Esophagus muscularis mucosa (tissue), 4 donors: Measurements from ENCODE around the gene MYO1G. TPM values are rescaled to one million over a fixed set of nuclear protein-coding genes. Genes with fewer than 3 reads are reported as not detected.
"Not testable (repeated sequence)": the region's sequence is repeated elsewhere in the genome, so short reads cannot be mapped to it uniquely, and the experiment has no call there.

ENCODE experiments used
- DNase-seq: peaks from one replicate; pipeline ENCODE4 v3.0.0-alpha.2; 2017; ENCODE audit errors: extremely low spot score
- H3K27ac ChIP-seq, 4 donors: fragments of 200-600 bp; sonication (generic); replicated peaks in 1 of 4; 1 replicate in 3 of 4; 2 replicates in 1 of 4; pipeline ENCODE4 v1.5.1; 2016 to 2019; ENCODE audit warnings: mild to moderate bottlenecking in 1 of 4
- H3K27me3 ChIP-seq, 4 donors: fragments of 200-600 bp; sonication (generic); one replicate each; pipeline versions ENCODE4 v1.5.1 to v1.6.0; 2016 to 2019
- H3K36me3 ChIP-seq, 4 donors: fragments of 200-600 bp; sonication (generic); one replicate each; pipeline ENCODE4 v1.5.1; 2016 to 2019
- H3K4me1 ChIP-seq, 4 donors: fragments of 200-600 bp; sonication (generic); one replicate each; pipeline ENCODE4 v1.5.1; 2016 to 2019
- H3K4me3 ChIP-seq, 4 donors: fragments of 200-600 bp; sonication (generic); 1 replicate in 2 of 4; 2 replicates in 2 of 4; pipeline ENCODE4 v1.5.1; 2016 to 2019; ENCODE audit warnings: mild to moderate bottlenecking in 4 of 4, moderate library complexity in 1 of 4
- H3K9me3 ChIP-seq, 4 donors: fragments of 200-600 bp; sonication (generic); 1 replicate in 3 of 4; 2 replicates in 1 of 4; pipeline ENCODE4 v1.5.1; 2016 to 2019
- CTCF ChIP-seq, 3 experiments: fragments of 200-600 bp in 2 of 3; fragments of 450-650 bp in 1 of 3; sonication (generic) in 2 of 3; IDR thresholded peaks; one replicate each; pipeline ENCODE4 v1.5.1; 2017 to 2019; ENCODE audit warnings: antibody characterized with exemption in 3 of 3, mild to moderate bottlenecking in 2 of 3, moderate library complexity in 1 of 3
- EP300 ChIP-seq: sonication (generic); formaldehyde crosslinking; IDR thresholded peaks from one replicate; pipeline ENCODE4 v1.6.1; 2017; ENCODE audit warnings: antibody characterized with exemption
- POLR2A ChIP-seq: fragments of 450-650 bp; IDR thresholded peaks from one replicate; pipeline ENCODE4 v1.6.1; 2017; ENCODE audit warnings: antibody characterized with exemption, moderate library complexity, mild to moderate bottlenecking, low read depth
- POLR2AphosphoS5 ChIP-seq, 2 donors: sonication (generic); formaldehyde crosslinking; IDR thresholded peaks; one replicate each; pipeline ENCODE4 v1.6.1; 2017; ENCODE audit warnings: antibody characterized with exemption in 2 of 2
- WGBS: methylation state at CpG from one replicate; pipeline ENCODE4 v1.1.5; 2018; 5-methylcytosine and 5-hydroxymethylcytosine counted together
- intact Hi-C: fragments of 100-400 bp; cut with DNase I; formaldehyde crosslinking; loops from one replicate; pipeline ENCODE4 v1.15.1; 2023
- total RNA-seq, 4 donors: library from RNA; depleted of rRNA; stranded (reverse); fragments of >200 nt; gene quantifications; one replicate each; pipeline versions ENCODE4 v1.1.0 to v1.2.1, GENCODE V29; 2016

The MYO1G gene
- total RNA-seq, 4 donors from 2014 or later, result 0.78 to 6.8 (median 3.1) TPM

GRCh38 chr7:44943631-44944030, 35.2 kb downstream of the MYO1G start:
- intact Hi-C loops, result no loop called here
- DNase-seq, result no peak
- peaks cover 0 to 21% (median 0%) of the 10 kb centered on the region in 4 donors for H3K27me3 ChIP-seq
- H3K4me1 ChIP-seq, result no peaks in the 10 kb centered on the region
- no peaks in the 10 kb centered on the region for H3K36me3 ChIP-seq
- H3K9me3 ChIP-seq, result no peaks in the 10 kb centered on the region
- H3K27ac ChIP-seq, result no peak overlapping the region
- TF ChIP-seq POLR2AphosphoS5 (IDR thresholded peaks at IDR 0.05) (no peak), CTCF (IDR thresholded peaks at IDR 0.05) (no peak), EP300 (no peak), POLR2A (no peak)
- no peak overlapping the region for H3K4me3 ChIP-seq

DNA sequence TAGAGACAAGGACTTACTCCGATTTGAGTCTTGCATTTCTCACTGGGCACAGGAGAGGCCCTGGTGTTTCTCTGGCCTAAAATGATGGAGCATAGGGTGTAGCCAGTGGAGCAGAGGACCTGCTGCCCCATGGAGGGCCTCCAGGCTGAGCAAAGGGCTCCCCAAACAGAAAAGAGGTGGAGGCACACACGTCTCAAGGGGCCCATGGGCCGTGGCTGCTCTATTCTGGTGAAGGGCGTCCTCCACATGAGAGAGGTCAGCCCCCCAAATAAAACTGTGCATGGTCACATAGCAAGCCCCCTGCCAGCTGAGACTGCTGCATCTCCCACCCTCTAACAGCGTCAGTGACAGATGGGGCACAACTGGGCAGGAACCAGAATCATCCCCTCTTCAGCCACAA, 41.4 kb downstream of the MYO1G start:
- H3K4me3 ChIP-seq, result no peak overlapping the region
- no peak overlapping the region for H3K27ac ChIP-seq
- WGBS, result 57% methylated on average over 4 of the region's 5 CpGs
- H3K9me3 ChIP-seq, result no peaks in the 10 kb centered on the region
- peaks cover 0 to 33% (median 0%) of the 10 kb centered on the region in 4 donors for H3K27me3 ChIP-seq
- DNase-seq, result no peak
- intact Hi-C loops, result no loop called here
- no peaks in the 10 kb centered on the region for H3K4me1 ChIP-seq
- H3K36me3 ChIP-seq, result no peaks in the 10 kb centered on the region
- no peak for TF ChIP-seq POLR2A
- TF ChIP-seq POLR2AphosphoS5 (IDR thresholded peaks at IDR 0.05), result no peak
- no peak for TF ChIP-seq EP300
- TF ChIP-seq CTCF (IDR thresholded peaks at IDR 0.05), result no peak

DNA sequence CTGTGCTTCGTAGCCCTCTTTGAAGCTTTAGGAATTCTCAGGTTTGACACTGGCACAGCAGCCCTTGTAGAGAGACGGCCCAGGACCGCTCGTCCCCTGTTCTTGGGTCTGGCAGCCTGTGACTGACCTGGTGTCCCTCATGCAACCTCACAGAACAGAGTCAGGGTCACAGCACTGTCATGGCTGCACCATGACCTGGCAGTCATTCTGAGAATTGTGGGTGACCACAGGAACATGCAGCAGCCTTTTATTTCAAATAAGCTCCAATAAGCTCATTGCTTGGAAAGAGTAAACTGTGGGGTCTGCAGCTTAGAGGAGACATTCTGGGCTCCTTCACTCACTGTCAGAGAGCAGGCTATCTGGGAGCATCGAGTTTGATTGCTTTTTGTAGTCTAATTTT, 42.5 kb downstream of the MYO1G start:
- no peak for TF ChIP-seq CTCF (IDR thresholded peaks at IDR 0.05)
- TF ChIP-seq POLR2A, result no peak
- no peak for TF ChIP-seq EP300
- no peak for TF ChIP-seq POLR2AphosphoS5 (IDR thresholded peaks at IDR 0.05)
- Histone ChIP-seq H3K4me1 (no peaks in the 10 kb centered on the region), H3K9me3 (no peaks in the 10 kb centered on the region), H3K4me3 (no peak overlapping the region), H3K27ac (no peak overlapping the region), H3K27me3 (peaks cover 0 to 33% (median 0%) of the 10 kb centered on the region in 4 donors), H3K36me3 (no peaks in the 10 kb centered on the region)
- WGBS, result 82% methylated on average over 5 of the region's 5 CpGs
- intact Hi-C loops, result no loop called here
- no peak for DNase-seq

DNA sequence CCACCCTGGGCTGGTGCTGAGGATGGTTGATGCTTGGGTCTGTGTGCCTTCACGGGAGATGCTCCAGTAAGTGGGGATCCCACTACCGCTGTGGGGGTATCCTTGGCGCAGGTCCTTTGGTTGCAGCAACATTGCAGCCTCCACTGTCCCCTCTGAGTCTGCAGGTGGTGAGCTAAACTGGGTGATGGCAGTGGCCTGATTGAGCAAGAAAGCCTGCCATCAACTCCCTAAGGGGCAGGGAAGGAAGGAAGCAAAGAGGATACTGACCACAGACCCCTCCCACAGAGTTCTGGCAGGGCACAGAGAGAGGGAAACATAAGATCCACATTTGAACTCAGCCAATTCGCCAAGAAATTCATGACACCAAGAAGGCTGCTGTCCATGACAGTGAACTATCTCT, 43.2 kb downstream of the MYO1G start:
- no peak for DNase-seq
- no peak overlapping the region for H3K27ac ChIP-seq
- no peaks in the 10 kb centered on the region for H3K9me3 ChIP-seq
- no peaks in the 10 kb centered on the region for H3K4me1 ChIP-seq
- H3K4me3 ChIP-seq, result no peak overlapping the region
- intact Hi-C loops, result no loop called here
- WGBS, result 70% methylated on average over 4 of the region's 4 CpGs
- H3K27me3 ChIP-seq, result peaks cover 0 to 30% (median 0%) of the 10 kb centered on the region in 4 donors
- TF ChIP-seq POLR2AphosphoS5 (IDR thresholded peaks at IDR 0.05) (no peak), CTCF (IDR thresholded peaks at IDR 0.05) (no peak), EP300 (no peak), POLR2A (no peak)
- H3K36me3 ChIP-seq, result no peaks in the 10 kb centered on the region

DNA sequence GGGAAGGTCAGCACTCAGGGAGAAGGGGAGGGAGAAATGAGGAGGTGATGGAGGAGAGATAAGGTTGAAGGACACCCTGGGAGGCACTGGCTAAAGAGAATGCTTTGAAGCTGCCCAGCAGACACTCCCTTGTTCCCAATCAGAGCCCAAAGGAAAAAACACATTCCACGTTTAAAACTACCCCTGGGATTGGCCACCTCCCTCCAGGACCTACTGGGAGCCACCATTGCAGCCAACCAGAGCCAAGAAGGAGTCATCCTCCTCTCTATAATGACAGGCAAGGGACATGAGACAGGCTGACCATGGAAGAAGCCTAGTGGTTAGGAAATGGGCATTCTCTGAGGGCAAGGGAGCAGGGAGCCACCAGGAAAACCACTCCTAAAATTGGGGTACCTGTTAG, 43.8 kb downstream of the MYO1G start:
- Histone ChIP-seq H3K27ac (no peak overlapping the region), H3K4me1 (no peaks in the 10 kb centered on the region), H3K9me3 (no peaks in the 10 kb centered on the region), H3K27me3 (peaks cover 0 to 29% (median 0%) of the 10 kb centered on the region in 4 donors), H3K4me3 (no peak overlapping the region), H3K36me3 (no peaks in the 10 kb centered on the region)
- intact Hi-C loops, result no loop called here
- DNase-seq, result no peak
- no peak for TF ChIP-seq EP300
- WGBS, result 14% methylated on average over 1 of the region's 1 CpG

DNA sequence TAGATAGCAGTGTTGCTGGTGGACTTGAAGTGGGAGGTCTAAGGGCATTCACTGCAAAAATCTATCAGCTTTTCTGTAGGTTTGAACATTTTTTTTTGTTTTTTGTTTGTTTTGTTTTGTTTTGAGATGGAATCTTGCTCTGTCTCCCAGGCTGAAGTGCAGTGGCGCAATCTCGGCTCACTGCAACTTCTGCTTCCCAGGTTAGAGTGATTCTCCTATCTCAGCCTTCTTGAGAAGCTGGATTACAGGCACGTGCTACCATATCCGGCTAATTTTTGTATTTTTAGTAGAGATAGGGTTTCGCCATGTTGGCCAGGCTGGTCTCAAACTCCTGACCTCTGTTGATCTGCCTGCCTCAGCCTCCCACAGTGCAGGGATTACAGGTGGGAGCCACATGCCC, 44.3 kb downstream of the MYO1G start:
- H3K36me3 ChIP-seq, DNase-seq, intact Hi-C loops, H3K4me1 ChIP-seq, H3K9me3 ChIP-seq, H3K4me3 ChIP-seq, H3K27ac ChIP-seq: not testable (repeated sequence)
- H3K27me3 ChIP-seq, result peaks cover 0 to 26% (median 0%) of the 10 kb centered on the region in 4 donors
- 76% methylated on average over 5 of the region's 5 CpGs for WGBS
